NCI-H2196 treated with DMSO at 0.1 percent for 48 hours (cell line): ENCODE measurements around the gene FER.
"Not testable (repeated sequence)": the region's sequence is repeated elsewhere in the genome, so short reads cannot be mapped to it uniquely, and the experiment has no call there.

ENCODE experiments used
- DNase-seq: peaks from one replicate; lab custom pipeline; 2025; ENCODE audit not compliant: unreplicated experiment; lab: John Stamatoyannopoulos, UW

Gene FER

GRCh38 chr5:108747774-108748400, at the start of gene FER:
FER (plus strand) TSS chr5:108747897; CDS start chr5:108798183, 50,286 bp downstream.
- DNase-seq: no peak

GRCh38 chr5:108700388-108700787, 47.3 kb upstream of the FER start:
- not testable (repeated sequence) for DNase-seq

- DNase-seq: no peak
Observed at GRCh38 chr5:108700930-108701329, 46.8 kb upstream of the FER start.

GRCh38 chr5:108702546-108702945, 45.2 kb upstream of the FER start:
- no peak for DNase-seq

GRCh38 chr5:108703313-108703712, 44.4 kb upstream of the FER start:
- DNase-seq: no peak

GRCh38 chr5:108707141-108707540, 40.6 kb upstream of the FER start:
- no peak for DNase-seq

- DNase-seq: no peak
Observed at GRCh38 chr5:108711898-108712297, 35.8 kb upstream of the FER start.

GRCh38 chr5:108715408-108715807, 32.3 kb upstream of the FER start:
- no peak for DNase-seq

- DNase-seq: no peak
Observed at GRCh38 chr5:108720391-108720790, 27.3 kb upstream of the FER start.

- DNase-seq: no peak
Observed at GRCh38 chr5:108726446-108727235, 21.1 kb upstream of the FER start.

- DNase-seq: no peak
Observed at GRCh38 chr5:108727236-108727650, 20.5 kb upstream of the FER start.

GRCh38 chr5:108727651-108728565, 19.8 kb upstream of the FER start:
- peak; percentile 77 for DNase-seq

GRCh38 chr5:108728566-108729241, 19.0 kb upstream of the FER start:
- DNase-seq: no peak

- no peak for DNase-seq
Observed at GRCh38 chr5:108729242-108729615, 18.5 kb upstream of the FER start.

GRCh38 chr5:108730617-108731340, 16.9 kb upstream of the FER start:
- DNase-seq: no peak

- no peak for DNase-seq
Observed at GRCh38 chr5:108735790-108736189, 11.9 kb upstream of the FER start.

- DNase-seq: no peak
Observed at GRCh38 chr5:108736855-108737254, 10.8 kb upstream of the FER start.

GRCh38 chr5:108739376-108739775, 8.3 kb upstream of the FER start:
- no peak for DNase-seq

- DNase-seq: no peak
Observed at GRCh38 chr5:108739906-108740305, 7.8 kb upstream of the FER start.

- no peak for DNase-seq
Observed at GRCh38 chr5:108743319-108743718, 4.4 kb upstream of the FER start.
